ENCODE data around the gene RNF44.
A peak's percentile ranks its signal among the peaks of the same experiment; 100 is the strongest.

Gene RNF44

GRCh38 chr5:176529741-176530141, 7.5 kb downstream of the RNF44 start:
- H3K36me3 Mint-ChIP-seq (ENCODE audit: insufficient read depth): peaks cover 50% of the 10 kb centered on the region
- peak overlapping the region; percentile 95 for H3K27ac Mint-ChIP-seq (ENCODE audit: low read depth)
- peaks cover 40% of the 10 kb centered on the region for H3K4me1 Mint-ChIP-seq
- ATAC-seq (replicated peaks; ENCODE audit: extremely low read depth, poor library complexity, severe bottlenecking) (peak; percentile 75), DNase-seq (ENCODE audit: low spot score in 2 of 2) (peak in 1 of 2 donors; percentile 66)
- peak overlapping the region; percentile 83 for H3K4me3 Mint-ChIP-seq
- no peaks in the 10 kb centered on the region for H3K9me3 Mint-ChIP-seq
- H3K27me3 Mint-ChIP-seq: no peaks in the 10 kb centered on the region

DNA sequence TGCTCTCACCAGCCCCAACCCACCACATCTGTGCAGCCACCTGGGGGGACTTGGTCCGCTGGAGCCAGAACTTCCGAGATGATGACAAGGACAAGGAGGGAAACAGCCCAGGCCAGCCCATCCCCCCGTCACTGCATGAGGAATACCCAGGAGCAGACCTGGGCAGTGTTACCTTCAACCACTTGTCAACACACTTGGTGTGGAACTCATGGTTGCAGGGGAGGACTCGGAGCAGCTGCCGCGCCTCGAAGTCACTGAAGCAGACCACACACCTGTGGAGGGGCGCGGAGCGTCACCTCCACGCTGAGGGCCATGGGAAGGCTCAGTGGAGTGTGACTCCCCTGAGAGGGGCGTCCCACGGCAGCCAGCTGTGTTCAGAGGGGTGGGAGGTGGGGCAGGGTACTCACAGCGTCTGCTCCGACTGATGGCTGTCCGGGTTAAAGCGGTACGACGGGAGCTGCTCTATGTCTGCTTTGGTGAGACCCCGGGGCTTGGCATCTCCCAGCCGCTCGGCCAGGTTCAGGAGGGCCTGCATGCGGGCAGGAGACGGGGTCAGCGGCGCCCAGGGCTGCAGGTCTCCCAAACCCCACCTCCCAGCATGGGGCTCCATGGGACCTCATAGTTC, 8.0 kb downstream of the RNF44 start:
- Mint-ChIP-seq H3K4me3 (peak overlapping the region; percentile 83), H3K9me3 (no peaks in the 10 kb centered on the region), H3K36me3 (ENCODE audit: insufficient read depth) (peaks cover 50% of the 10 kb centered on the region), H3K27ac (ENCODE audit: low read depth) (peak overlapping the region; percentile 95), H3K4me1 (peaks cover 35% of the 10 kb centered on the region), H3K27me3 (no peaks in the 10 kb centered on the region)
- ATAC-seq (replicated peaks; ENCODE audit: extremely low read depth, poor library complexity, severe bottlenecking) (no peak), DNase-seq (ENCODE audit: low spot score in 2 of 2) (no peak)

DNA sequence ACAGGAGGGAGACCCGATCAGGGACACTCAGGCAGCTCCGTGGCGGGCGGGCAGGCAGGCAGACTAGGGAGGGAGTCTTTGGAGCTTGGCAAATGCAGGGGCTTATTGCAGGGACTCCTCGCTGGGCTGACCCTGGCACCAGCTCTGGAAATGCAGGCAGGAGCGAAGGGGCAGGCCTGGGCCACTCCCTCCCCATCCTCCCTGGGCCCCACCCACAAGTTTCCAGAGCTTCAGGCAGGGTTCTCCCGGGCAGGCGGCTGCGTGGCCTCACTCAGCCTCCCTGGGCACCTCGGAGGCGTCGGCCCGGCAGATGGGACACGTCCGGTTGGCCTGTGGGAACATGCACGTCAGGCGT, 8.5 kb downstream of the RNF44 start:
- peaks cover 30% of the 10 kb centered on the region for H3K4me1 Mint-ChIP-seq
- H3K36me3 Mint-ChIP-seq (ENCODE audit: insufficient read depth): peaks cover 47% of the 10 kb centered on the region
- H3K4me3 Mint-ChIP-seq: peak overlapping the region; percentile 11
- no peaks in the 10 kb centered on the region for H3K27me3 Mint-ChIP-seq
- DNase-seq (ENCODE audit: low spot score in 2 of 2) (no peak), ATAC-seq (replicated peaks; ENCODE audit: extremely low read depth, poor library complexity, severe bottlenecking) (no peak)
- H3K9me3 Mint-ChIP-seq: no peaks in the 10 kb centered on the region
- H3K27ac Mint-ChIP-seq (ENCODE audit: low read depth): no peak overlapping the region

GRCh38 chr5:176528301-176528700, 8.9 kb downstream of the RNF44 start:
- no peak for DNase-seq (ENCODE audit: low spot score in 2 of 2)
- no peak for ATAC-seq (replicated peaks; ENCODE audit: extremely low read depth, poor library complexity, severe bottlenecking)
- Mint-ChIP-seq H3K36me3 (ENCODE audit: insufficient read depth) (peaks cover 46% of the 10 kb centered on the region), H3K4me1 (peaks cover 25% of the 10 kb centered on the region), H3K27me3 (no peaks in the 10 kb centered on the region), H3K4me3 (peak overlapping the region; percentile 11), H3K9me3 (no peaks in the 10 kb centered on the region), H3K27ac (ENCODE audit: low read depth) (no peak overlapping the region)

GRCh38 chr5:176527246-176528222, 9.7 kb downstream of the RNF44 start:
- no peak for DNase-seq (ENCODE audit: low spot score in 2 of 2)
- peaks cover 20% of the 10 kb centered on the region for H3K4me1 Mint-ChIP-seq
- no peaks in the 10 kb centered on the region for H3K9me3 Mint-ChIP-seq
- H3K27ac Mint-ChIP-seq (ENCODE audit: low read depth): no peak overlapping the region
- no peaks in the 10 kb centered on the region for H3K27me3 Mint-ChIP-seq
- peaks cover 41% of the 10 kb centered on the region for H3K36me3 Mint-ChIP-seq (ENCODE audit: insufficient read depth)
- ATAC-seq (replicated peaks; ENCODE audit: extremely low read depth, poor library complexity, severe bottlenecking): no peak
- no peak overlapping the region for H3K4me3 Mint-ChIP-seq

DNA sequence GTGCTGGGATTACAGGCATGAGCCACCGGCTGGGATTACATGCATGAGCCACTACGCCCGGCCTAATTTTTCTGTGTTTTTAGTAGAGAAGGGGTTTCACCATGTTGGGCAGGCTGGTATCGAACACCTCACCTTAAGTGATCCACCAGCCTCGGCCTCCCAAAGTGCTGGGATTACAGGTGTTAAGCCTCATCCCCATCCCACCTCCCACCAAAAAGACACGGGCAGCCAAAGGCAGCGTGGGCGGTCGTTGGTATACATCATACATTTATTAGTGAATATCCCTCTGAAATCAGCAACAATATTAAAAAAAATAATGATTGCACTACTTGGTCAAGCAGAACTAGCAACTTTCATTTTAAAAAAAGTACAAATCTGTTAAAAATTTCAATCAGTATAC, 10.7 kb downstream of the RNF44 start:
- no peaks in the 10 kb centered on the region for H3K9me3 Mint-ChIP-seq
- no peak overlapping the region for H3K27ac Mint-ChIP-seq (ENCODE audit: low read depth)
- H3K4me3 Mint-ChIP-seq: no peak overlapping the region
- no peaks in the 10 kb centered on the region for H3K27me3 Mint-ChIP-seq
- no peak for DNase-seq (ENCODE audit: low spot score in 2 of 2)
- peaks cover 20% of the 10 kb centered on the region for H3K4me1 Mint-ChIP-seq
- peaks cover 35% of the 10 kb centered on the region for H3K36me3 Mint-ChIP-seq (ENCODE audit: insufficient read depth)
- ATAC-seq (replicated peaks; ENCODE audit: extremely low read depth, poor library complexity, severe bottlenecking): no peak

GRCh38 chr5:176525677-176526076, 11.5 kb downstream of the RNF44 start:
- Mint-ChIP-seq H3K27ac (ENCODE audit: low read depth) (no peak overlapping the region), H3K9me3 (no peaks in the 10 kb centered on the region), H3K36me3 (ENCODE audit: insufficient read depth) (peaks cover 30% of the 10 kb centered on the region), H3K27me3 (no peaks in the 10 kb centered on the region), H3K4me1 (peaks cover 17% of the 10 kb centered on the region), H3K4me3 (no peak overlapping the region)
- no peak for DNase-seq (ENCODE audit: low spot score in 2 of 2)
- no peak for ATAC-seq (replicated peaks; ENCODE audit: extremely low read depth, poor library complexity, severe bottlenecking)

- no peak for ATAC-seq (replicated peaks; ENCODE audit: extremely low read depth, poor library complexity, severe bottlenecking)
- no peak overlapping the region for H3K4me3 Mint-ChIP-seq
- H3K9me3 Mint-ChIP-seq: no peaks in the 10 kb centered on the region
- H3K27me3 Mint-ChIP-seq: no peaks in the 10 kb centered on the region
- no peak overlapping the region for H3K27ac Mint-ChIP-seq (ENCODE audit: low read depth)
- H3K4me1 Mint-ChIP-seq: peaks cover 22% of the 10 kb centered on the region
- DNase-seq (ENCODE audit: low spot score in 2 of 2): no peak
- H3K36me3 Mint-ChIP-seq (ENCODE audit: insufficient read depth): peaks cover 28% of the 10 kb centered on the region
These were observed 12.2 kb downstream of the RNF44 start for GRCh38 chr5:176524987-176525386.

DNA sequence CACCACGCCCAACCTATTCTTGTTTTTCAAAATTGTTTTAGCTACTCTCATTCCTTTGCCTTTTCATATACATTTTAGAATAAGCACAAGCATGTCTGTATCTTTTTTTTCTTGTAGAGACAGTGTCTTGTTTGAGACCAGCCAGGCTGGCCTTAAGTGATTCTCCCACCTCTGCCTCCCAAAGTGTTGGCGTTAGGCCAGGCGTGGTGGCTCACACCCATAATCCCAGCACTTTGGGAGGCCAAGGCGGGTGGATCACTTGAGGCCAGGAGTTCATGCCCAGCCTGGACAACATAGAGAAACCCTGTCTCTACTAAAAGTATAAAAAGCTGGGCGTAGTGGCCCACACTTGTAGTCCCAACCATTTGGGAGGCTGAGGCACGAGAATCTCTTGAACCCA, 13.1 kb downstream of the RNF44 start:
- peaks cover 16% of the 10 kb centered on the region for H3K4me1 Mint-ChIP-seq
- H3K4me3 Mint-ChIP-seq: no peak overlapping the region
- DNase-seq (ENCODE audit: low spot score in 2 of 2): no peak
- H3K27ac Mint-ChIP-seq (ENCODE audit: low read depth): no peak overlapping the region
- peaks cover 22% of the 10 kb centered on the region for H3K36me3 Mint-ChIP-seq (ENCODE audit: insufficient read depth)
- H3K27me3 Mint-ChIP-seq: no peaks in the 10 kb centered on the region
- no peaks in the 10 kb centered on the region for H3K9me3 Mint-ChIP-seq
- no peak for ATAC-seq (replicated peaks; ENCODE audit: extremely low read depth, poor library complexity, severe bottlenecking)

GRCh38 chr5:176521699-176522263, 15.4 kb downstream of the RNF44 start:
- peaks cover 16% of the 10 kb centered on the region for H3K4me1 Mint-ChIP-seq
- peaks cover 9% of the 10 kb centered on the region for H3K36me3 Mint-ChIP-seq (ENCODE audit: insufficient read depth)
- DNase-seq (ENCODE audit: low spot score in 2 of 2): no peak
- H3K4me3 Mint-ChIP-seq: no peak overlapping the region
- no peak for ATAC-seq (replicated peaks; ENCODE audit: extremely low read depth, poor library complexity, severe bottlenecking)
- H3K27ac Mint-ChIP-seq (ENCODE audit: low read depth): no peak overlapping the region
- no peaks in the 10 kb centered on the region for H3K27me3 Mint-ChIP-seq
- H3K9me3 Mint-ChIP-seq: no peaks in the 10 kb centered on the region

DNA sequence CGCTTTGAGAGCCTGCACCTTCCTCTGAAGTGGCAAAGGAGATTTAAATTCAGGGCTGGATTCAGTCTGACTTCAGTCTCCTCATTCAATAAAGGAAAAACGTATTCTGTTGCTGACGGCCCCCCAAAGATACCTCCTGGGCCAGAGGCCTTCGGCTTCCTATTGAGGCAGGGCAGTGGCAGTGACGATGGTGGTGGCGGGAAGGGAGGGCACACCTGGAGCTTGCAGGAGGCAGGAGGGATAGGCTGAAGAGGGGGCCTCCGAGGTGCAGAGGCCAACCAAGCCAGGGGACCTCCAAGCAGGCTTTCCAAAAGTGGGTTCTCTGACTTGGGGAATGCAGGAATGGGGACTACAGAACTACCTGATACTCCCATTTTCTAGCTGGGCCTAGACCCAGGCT, 15.9 kb downstream of the RNF44 start:
- Mint-ChIP-seq H3K4me3 (no peak overlapping the region), H3K9me3 (no peaks in the 10 kb centered on the region), H3K27ac (ENCODE audit: low read depth) (no peak overlapping the region), H3K36me3 (ENCODE audit: insufficient read depth) (peaks cover 7% of the 10 kb centered on the region), H3K27me3 (no peaks in the 10 kb centered on the region), H3K4me1 (peaks cover 18% of the 10 kb centered on the region)
- ATAC-seq (replicated peaks; ENCODE audit: extremely low read depth, poor library complexity, severe bottlenecking) (no peak), DNase-seq (ENCODE audit: low spot score in 2 of 2) (no peak)

DNA sequence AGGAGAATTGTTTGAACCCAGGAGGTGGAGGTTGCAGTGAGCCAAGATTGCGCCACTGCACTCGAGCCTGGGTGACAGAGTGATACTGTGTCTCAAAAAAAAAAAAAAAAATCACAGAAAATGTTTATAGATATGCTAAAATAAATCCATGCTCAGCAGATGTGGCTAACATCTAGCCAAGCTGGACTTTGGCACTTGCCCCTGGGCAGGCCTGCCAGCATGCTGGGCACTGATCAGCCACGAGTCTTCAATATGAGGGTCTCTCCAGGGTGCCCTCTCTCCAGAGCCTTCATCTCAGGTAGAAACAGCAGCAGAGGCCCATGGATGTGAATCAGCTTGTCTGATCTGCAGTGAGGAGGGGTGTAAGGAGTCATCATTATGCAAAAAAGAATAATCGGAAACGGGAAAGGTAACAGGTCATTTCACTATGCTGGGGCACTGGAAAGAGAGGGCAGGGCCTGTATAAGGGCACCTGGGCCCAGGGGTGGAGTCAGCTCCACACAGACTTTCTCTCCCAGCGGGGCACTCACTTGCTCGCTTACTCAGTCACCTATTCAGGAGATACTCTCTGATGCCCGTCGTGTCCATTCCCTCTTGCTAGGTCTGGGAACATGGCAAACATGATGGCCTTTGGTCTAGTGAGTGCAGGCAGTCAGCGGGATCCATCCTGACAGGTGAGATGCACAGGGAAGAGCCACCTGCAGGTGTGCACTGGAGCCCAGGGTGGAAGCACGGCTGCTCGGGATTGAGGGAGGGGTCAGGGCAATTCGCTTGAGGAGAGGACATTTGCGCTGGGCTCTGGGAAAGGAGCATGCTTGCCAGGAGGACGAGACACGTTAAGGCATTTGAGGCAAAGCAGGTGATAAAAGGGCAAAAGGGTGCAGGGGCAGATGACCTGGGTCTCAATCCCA, 17.1 kb downstream of the RNF44 start:
- DNase-seq (ENCODE audit: low spot score in 2 of 2): no peak
- H3K36me3 Mint-ChIP-seq (ENCODE audit: insufficient read depth): peaks cover 5% of the 10 kb centered on the region
- no peaks in the 10 kb centered on the region for H3K27me3 Mint-ChIP-seq
- ATAC-seq (replicated peaks; ENCODE audit: extremely low read depth, poor library complexity, severe bottlenecking): no peak
- no peak overlapping the region for H3K4me3 Mint-ChIP-seq
- H3K27ac Mint-ChIP-seq (ENCODE audit: low read depth): peak overlapping the region; percentile 87
- peaks cover 18% of the 10 kb centered on the region for H3K4me1 Mint-ChIP-seq
- no peaks in the 10 kb centered on the region for H3K9me3 Mint-ChIP-seq
